Sigmoid colon (tissue), 7 donors: ENCODE data around the gene SMDT1. TPM values are rescaled to one million over a fixed set of nuclear protein-coding genes. Genes with fewer than 3 reads are reported as not detected.

Source experiments
- DNase-seq: peaks from one replicate; pipeline ENCODE4 v3.0.0-alpha.2; 2019
- H3K27ac ChIP-seq, 4 donors: fragments of 200-600 bp; sonication (generic); one replicate each; pipeline ENCODE4 v1.5.1; 2016 to 2019; ENCODE audit warnings: mild to moderate bottlenecking in 1 of 4
- H3K27me3 ChIP-seq, 3 donors: fragments of 200-600 bp; sonication (generic); one replicate each; pipeline ENCODE4 v1.5.1; 2019; ENCODE audit warnings: mild to moderate bottlenecking in 1 of 3
- H3K36me3 ChIP-seq, 4 donors: fragments of 200-600 bp; sonication (generic); one replicate each; pipeline ENCODE4 v1.5.1; 2016 to 2019
- H3K4me1 ChIP-seq, 4 donors: fragments of 200-600 bp; sonication (generic); one replicate each; pipeline ENCODE4 v1.5.1; 2017 to 2019
- H3K4me3 ChIP-seq, 4 donors: fragments of 200-600 bp; sonication (generic); one replicate each; pipeline ENCODE4 v1.5.1; 2017 to 2019; ENCODE audit warnings: mild to moderate bottlenecking in 2 of 4, moderate library complexity in 1 of 4
- H3K9me3 ChIP-seq, 4 donors: fragments of 200-600 bp in 3 of 4; sonication (generic) in 3 of 4; one replicate each; pipeline versions ENCODE4 v1.5.1 to v1.6.1; 2013 to 2019
- EP300 ChIP-seq, 4 donors: sonication (generic); formaldehyde crosslinking; IDR thresholded peaks; one replicate each; pipeline ENCODE4 v1.6.1; 2017; ENCODE audit warnings: antibody characterized with exemption in 4 of 4
- POLR2A ChIP-seq, 2 donors: fragments of 450-650 bp; IDR thresholded peaks; one replicate each; pipeline ENCODE4 v1.6.1; 2016; ENCODE audit warnings: antibody characterized with exemption in 2 of 2, mild to moderate bottlenecking in 2 of 2, moderate library complexity in 2 of 2
- POLR2AphosphoS5 ChIP-seq, 4 donors: sonication (generic); formaldehyde crosslinking; IDR thresholded peaks; one replicate each; pipeline ENCODE4 v1.6.1; 2017; ENCODE audit warnings: antibody characterized with exemption in 4 of 4
- WGBS, 2 donors: extraction: QIAGEN DNeasy Blood & Tissue Kit; methylation state at CpG; one replicate each; pipeline ENCODE4 v1.1.7; 2013; 5-methylcytosine and 5-hydroxymethylcytosine counted together
- intact Hi-C: fragments of 100-400 bp; cut with DNase I; formaldehyde crosslinking; loops from one replicate; pipeline ENCODE4 v1.15.1; 2023
- polyA plus RNA-seq, 3 donors: library from polyadenylated mRNA; stranded (reverse); fragments of 200-250 nt; gene quantifications; one replicate each; pipeline ENCODE4 v1.2.3, GENCODE V29; 2013
- total RNA-seq, 4 donors: library from RNA; depleted of rRNA; stranded (reverse); fragments of >200 nt; gene quantifications; one replicate each; pipeline ENCODE4 v1.1.0, GENCODE V29; 2016
- TF ChIP-seq, protein P1 (sequence below), 4 experiments: fragments of 450-650 bp in 3 of 4; fragments of 200-600 bp in 1 of 4; IDR thresholded peaks; one replicate each; pipeline ENCODE4 v1.5.1; 2016 to 2019; ENCODE audit warnings: antibody characterized with exemption in 4 of 4, mild to moderate bottlenecking in 3 of 4, moderate library complexity in 2 of 4
- donor health status: healthy with polysubstance abuse.
- donor health status: Bipolar disorder and iron deficiency.
- donor health status: healthy.

Gene SMDT1
- total and polyA plus RNA-seq, 7 donors: 12.1 to 187 (median 23.9) TPM

DNA sequence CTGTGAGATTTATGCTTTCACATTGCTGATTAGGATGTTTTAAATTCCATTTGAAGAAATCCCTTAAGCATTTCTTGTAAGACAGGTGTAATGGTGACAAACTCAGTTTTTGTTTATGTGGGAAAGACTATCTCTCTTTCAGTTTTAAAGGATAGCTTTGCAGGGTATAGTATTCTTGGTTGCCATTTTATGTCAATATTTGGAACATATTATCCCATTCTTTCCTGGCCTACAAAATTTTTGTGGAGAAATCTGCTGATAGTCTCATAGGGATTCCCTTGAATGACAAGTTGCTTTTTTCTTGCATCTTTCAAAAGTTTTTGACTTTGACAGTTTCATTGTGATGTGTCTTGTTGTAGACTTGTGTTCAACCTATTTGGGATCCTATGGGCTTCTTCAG lies 37.7 kb upstream of the SMDT1 start:
- Histone ChIP-seq H3K9me3 (peaks cover 0 to 9% (median 0%) of the 10 kb centered on the region in 4 donors), H3K27ac (no peak overlapping the region), H3K4me1 (no peaks in the 10 kb centered on the region), H3K27me3 (no peaks in the 10 kb centered on the region), H3K4me3 (no peak overlapping the region), H3K36me3 (no peaks in the 10 kb centered on the region)
- intact Hi-C loops: no loop called here
- TF ChIP-seq POLR2AphosphoS5 (IDR thresholded peaks at IDR 0.05) (no peak), POLR2A (IDR thresholded peaks at IDR 0.05) (no peak), EP300 (IDR thresholded peaks at IDR 0.05) (no peak)
- TF ChIP-seq, protein P1, sequence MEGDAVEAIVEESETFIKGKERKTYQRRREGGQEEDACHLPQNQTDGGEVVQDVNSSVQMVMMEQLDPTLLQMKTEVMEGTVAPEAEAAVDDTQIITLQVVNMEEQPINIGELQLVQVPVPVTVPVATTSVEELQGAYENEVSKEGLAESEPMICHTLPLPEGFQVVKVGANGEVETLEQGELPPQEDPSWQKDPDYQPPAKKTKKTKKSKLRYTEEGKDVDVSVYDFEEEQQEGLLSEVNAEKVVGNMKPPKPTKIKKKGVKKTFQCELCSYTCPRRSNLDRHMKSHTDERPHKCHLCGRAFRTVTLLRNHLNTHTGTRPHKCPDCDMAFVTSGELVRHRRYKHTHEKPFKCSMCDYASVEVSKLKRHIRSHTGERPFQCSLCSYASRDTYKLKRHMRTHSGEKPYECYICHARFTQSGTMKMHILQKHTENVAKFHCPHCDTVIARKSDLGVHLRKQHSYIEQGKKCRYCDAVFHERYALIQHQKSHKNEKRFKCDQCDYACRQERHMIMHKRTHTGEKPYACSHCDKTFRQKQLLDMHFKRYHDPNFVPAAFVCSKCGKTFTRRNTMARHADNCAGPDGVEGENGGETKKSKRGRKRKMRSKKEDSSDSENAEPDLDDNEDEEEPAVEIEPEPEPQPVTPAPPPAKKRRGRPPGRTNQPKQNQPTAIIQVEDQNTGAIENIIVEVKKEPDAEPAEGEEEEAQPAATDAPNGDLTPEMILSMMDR (IDR thresholded peaks at IDR 0.05): no peak
- no peak for DNase-seq

DNA sequence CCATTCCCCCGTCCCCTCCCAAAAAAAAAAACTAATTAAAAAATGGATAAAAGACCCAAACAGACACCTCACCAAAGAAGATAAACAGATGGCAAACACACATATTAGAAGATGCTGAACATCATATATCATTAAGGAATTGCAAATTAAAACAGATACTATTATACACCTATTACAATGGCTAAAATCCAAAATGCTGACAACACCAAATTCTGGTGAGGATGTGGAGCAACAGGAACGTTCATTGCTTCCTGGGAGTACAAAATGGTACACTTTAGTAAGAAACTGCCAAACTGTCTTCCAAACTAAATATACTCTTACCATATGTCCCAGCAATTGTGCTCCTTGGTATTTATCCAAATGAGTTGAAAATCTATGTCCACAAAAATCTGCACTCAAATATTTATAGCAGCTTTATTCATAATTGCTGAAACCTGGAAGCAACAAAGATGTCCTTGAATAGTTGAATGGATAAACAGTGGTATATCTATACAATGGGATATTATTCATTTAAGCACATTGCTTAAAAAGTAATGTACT lies 28.8 kb upstream of the SMDT1 start:
- H3K9me3 ChIP-seq: no peaks in the 10 kb centered on the region
- 80 to 83% methylated on average over 2 of the region's 2 CpGs for WGBS, 2 donors
- intact Hi-C loops: no loop called here
- no peak overlapping the region for H3K4me3 ChIP-seq
- no peak for TF ChIP-seq POLR2AphosphoS5 (IDR thresholded peaks at IDR 0.05)
- TF ChIP-seq EP300 (IDR thresholded peaks at IDR 0.05): no peak
- TF ChIP-seq POLR2A (IDR thresholded peaks at IDR 0.05): no peak
- TF ChIP-seq, protein P1 (IDR thresholded peaks at IDR 0.05): no peak
- no peaks in the 10 kb centered on the region for H3K36me3 ChIP-seq
- no peaks in the 10 kb centered on the region for H3K4me1 ChIP-seq
- no peaks in the 10 kb centered on the region for H3K27me3 ChIP-seq
- H3K27ac ChIP-seq: no peak overlapping the region
- no peak for DNase-seq

DNA sequence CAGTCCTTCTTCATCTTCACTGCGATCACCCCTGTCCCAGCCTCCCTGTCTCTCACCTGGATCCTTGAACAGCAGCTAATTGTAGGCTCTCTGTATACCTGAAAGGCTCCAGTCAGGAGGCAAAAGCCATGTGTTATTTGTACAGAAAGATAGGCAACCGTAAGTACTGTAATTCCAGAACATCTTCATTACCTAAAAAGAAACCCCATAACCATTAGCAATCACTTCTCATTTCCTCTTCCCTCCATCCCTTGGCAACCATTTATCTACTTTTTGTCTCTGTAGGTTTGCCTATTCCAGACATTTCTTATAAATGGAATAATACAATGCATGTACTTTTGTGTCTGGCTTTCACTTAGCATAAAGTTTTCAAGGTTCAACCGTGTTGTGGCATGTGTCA lies 26.7 kb upstream of the SMDT1 start:
- H3K27ac ChIP-seq: no peak overlapping the region
- 88 to 89% methylated on average over 3 of the region's 3 CpGs for WGBS, 2 donors
- H3K27me3 ChIP-seq: no peaks in the 10 kb centered on the region
- TF ChIP-seq POLR2AphosphoS5 (IDR thresholded peaks at IDR 0.05): no peak
- no peak for TF ChIP-seq POLR2A (IDR thresholded peaks at IDR 0.05)
- TF ChIP-seq, protein P1 (IDR thresholded peaks at IDR 0.05): no peak
- no peak for TF ChIP-seq EP300 (IDR thresholded peaks at IDR 0.05)
- no peak for DNase-seq
- no peaks in the 10 kb centered on the region for H3K4me1 ChIP-seq
- intact Hi-C loops: no loop called here
- H3K4me3 ChIP-seq: no peak overlapping the region
- H3K9me3 ChIP-seq: peaks cover 0 to 4% (median 0%) of the 10 kb centered on the region in 4 donors
- no peaks in the 10 kb centered on the region for H3K36me3 ChIP-seq

DNA sequence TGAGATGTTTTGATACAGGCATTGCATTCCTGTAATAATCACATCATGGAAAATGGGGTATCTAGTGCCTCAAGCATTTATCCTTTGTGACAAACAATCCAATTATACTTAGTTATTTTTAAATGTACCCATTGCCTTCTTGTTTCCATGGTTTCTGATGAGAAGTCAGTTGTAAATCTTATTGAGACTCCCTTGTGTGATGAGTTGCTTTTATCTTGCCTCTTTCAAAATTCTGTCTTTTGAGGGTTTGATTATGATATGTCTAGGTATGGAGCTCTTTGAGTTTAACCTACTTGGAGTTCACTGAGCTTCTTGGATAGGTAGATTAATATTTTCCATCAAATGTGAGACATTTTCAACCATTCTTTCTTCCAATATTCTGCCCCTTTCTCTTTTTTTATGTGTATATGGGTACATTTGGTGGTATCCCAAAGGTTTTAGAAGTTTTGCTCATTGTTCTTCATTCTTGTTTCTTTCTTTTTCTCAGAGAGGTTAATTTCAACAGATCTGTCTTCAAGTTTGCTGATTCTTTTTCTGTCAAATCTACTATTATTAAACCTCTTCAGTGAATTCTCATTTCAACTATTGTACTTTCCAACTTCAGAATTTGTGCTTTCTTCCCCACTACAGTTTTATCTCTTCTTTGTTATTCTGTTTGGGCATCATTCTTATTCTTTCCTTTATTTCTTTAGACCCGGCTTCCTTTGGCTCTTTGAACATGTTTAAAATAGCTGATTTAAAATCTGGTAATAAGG lies 22.6 kb upstream of the SMDT1 start:
- H3K27me3 ChIP-seq: no peaks in the 10 kb centered on the region
- no peak overlapping the region for H3K4me3 ChIP-seq
- 96 to 99% methylated on average over 1 of the region's 1 CpG for WGBS, 2 donors
- no peaks in the 10 kb centered on the region for H3K4me1 ChIP-seq
- DNase-seq: no peak
- H3K36me3 ChIP-seq: peaks cover 0 to 39% (median 27%) of the 10 kb centered on the region in 4 donors
- peaks cover 0 to 4% (median 0%) of the 10 kb centered on the region in 4 donors for H3K9me3 ChIP-seq
- H3K27ac ChIP-seq: no peak overlapping the region
- TF ChIP-seq POLR2A (IDR thresholded peaks at IDR 0.05) (no peak), EP300 (IDR thresholded peaks at IDR 0.05) (no peak), POLR2AphosphoS5 (IDR thresholded peaks at IDR 0.05) (no peak)
- TF ChIP-seq, protein P1 (IDR thresholded peaks at IDR 0.05): no peak
- intact Hi-C loops: no loop called here
